GM18873 (cell line): ENCODE measurements around the gene HMOX1.

Experiments
- ATAC-seq: cut with Tn5 transposase; IDR thresholded peaks from one replicate; pipeline ENCODE4 v1.9.1; 2021; ENCODE audit warnings: mild to moderate bottlenecking, moderate library complexity, moderate number of reproducible peaks; ENCODE audit not compliant: unreplicated experiment, low FRiP score

The HMOX1 gene

GRCh38 chr22:35380537-35381423, at the start of gene HMOX1:
TSS of gene HMOX1 (plus strand) at chr22:35381096. CDS start at chr22:35381174, 78 bp downstream.
- no peak for ATAC-seq

GRCh38 chr22:35332278-35332677, 48.6 kb upstream of the HMOX1 start:
- no peak for ATAC-seq

GRCh38 chr22:35333220-35333619, 47.7 kb upstream of the HMOX1 start:
- no peak for ATAC-seq

GRCh38 chr22:35334004-35334403, 46.9 kb upstream of the HMOX1 start:
- ATAC-seq = no peak

- ATAC-seq = no peak
Observed at GRCh38 chr22:35335468-35335867, 45.4 kb upstream of the HMOX1 start.

- ATAC-seq = no peak
Observed at GRCh38 chr22:35335936-35336781, 44.7 kb upstream of the HMOX1 start.

- no peak for ATAC-seq
Observed at GRCh38 chr22:35337932-35338331, 43.0 kb upstream of the HMOX1 start.

- ATAC-seq = no peak
Observed at GRCh38 chr22:35341090-35341874, 39.6 kb upstream of the HMOX1 start.

GRCh38 chr22:35342390-35342789, 38.5 kb upstream of the HMOX1 start:
- ATAC-seq = no peak

GRCh38 chr22:35343664-35344550, 37.0 kb upstream of the HMOX1 start:
- ATAC-seq = no peak

GRCh38 chr22:35344956-35345690, 35.8 kb upstream of the HMOX1 start:
- no peak for ATAC-seq

- ATAC-seq = no peak
Observed at GRCh38 chr22:35345808-35346505, 34.9 kb upstream of the HMOX1 start.

GRCh38 chr22:35346596-35347220, 34.2 kb upstream of the HMOX1 start:
- no peak for ATAC-seq

GRCh38 chr22:35347462-35347861, 33.4 kb upstream of the HMOX1 start:
- ATAC-seq = no peak

- no peak for ATAC-seq
Observed at GRCh38 chr22:35348026-35348590, 32.8 kb upstream of the HMOX1 start.

- ATAC-seq = no peak
Observed at GRCh38 chr22:35348703-35349102, 32.2 kb upstream of the HMOX1 start.

- no peak for ATAC-seq
Observed at GRCh38 chr22:35349368-35349703, 31.6 kb upstream of the HMOX1 start.
